ENCODE measurements around the gene TCF7L2. TPM values are rescaled to one million over a fixed set of nuclear protein-coding genes. Genes with fewer than 3 reads are reported as not detected.

Gene TCF7L2
- total and polyA plus RNA-seq, 9 of the 15 experiments (the other 6 are each of a cell fraction or from before 2014, with no cell fraction given) = 0.32 to 2.8 (median 0.92) TPM

GRCh38 chr10:113084031-113084430 is 134.0 kb downstream of the TCF7L2 start:
- BruUV-seq (replicated peaks) = no TSS peak

More at GRCh38 chr10:113084031-113084430, 134.0 kb downstream of the TCF7L2 start:
- WGBS (ENCODE audit: insufficient coverage, low coverage, missing lambda C conversion rate) = 35% methylated on average over 4 of the region's 4 CpGs
- intact Hi-C loops (cut with micrococcal nuclease) (no loop called here), in situ Hi-C loops (cut with MboI) (no loop called here)
- ChIA-PET CTCF (ENCODE audit: low intra/inter-chr PET ratio) (no interaction called here), POLR2A (interaction anchor here (0.7 kb wide), 1 partner anchor 52 kb away, joined by 3 read pairs; no protein-coding TSS in a partner anchor)
- H3K9me1 ChIP-seq (ENCODE audit: control insufficient read depth, insufficient read depth, low read length) = no peaks in the 10 kb centered on the region
- no peak overlapping the region for H3K4me2 ChIP-seq (ENCODE audit: insufficient read depth, low read length)
- TF ChIP-seq RNF2 (IDR thresholded peaks at IDR 0.05) (no peak), DLX4 (CRISPR knock-in tag; IDR thresholded peaks at IDR 0.05) (no peak), EZH2 (IDR thresholded peaks at IDR 0.05; ENCODE audit: borderline replicate concordance, low read depth, low read length) (no peak), NFIX (CRISPR knock-in tag; IDR thresholded peaks at IDR 0.05; ENCODE audit: low read depth) (no peak), THAP12 (CRISPR knock-in tag; IDR thresholded peaks at IDR 0.05) (no peak), ELF4 (CRISPR knock-in tag; IDR thresholded peaks at IDR 0.05) (no peak), WHSC1 (IDR thresholded peaks at IDR 0.05; ENCODE audit: low read length) (no peak), POLR3G (IDR thresholded peaks at IDR 0.05; ENCODE audit: extremely low read depth, insufficient read length, insufficient replicate concordance) (no peak), GATAD2B (IDR thresholded peaks at IDR 0.05; ENCODE audit: borderline replicate concordance) (no peak), STAT6 (CRISPR knock-in tag; IDR thresholded peaks at IDR 0.05) (no peak)
- no peak overlapping the region for H3K9ac ChIP-seq (ENCODE audit: insufficient read depth in 1 of 2, low read depth in 2 of 2, low read length in 2 of 2)
- no peaks in the 10 kb centered on the region for H3K79me2 ChIP-seq (ENCODE audit: control insufficient read depth, insufficient read depth, low read length)
- H3K36me3 ChIP-seq (ENCODE audit: control insufficient read depth, insufficient read depth, low read length) = no peaks in the 10 kb centered on the region
- H3K4me3 ChIP-seq = no peak overlapping the region
- ATAC-seq (no peak), DNase-seq (ENCODE audit: extremely low read depth in 1 of 4, low spot score in 3 of 4) (no peak), FAIRE-seq (no peak)
- H3K9me3 ChIP-seq (replicated peaks; ENCODE audit: control insufficient read depth, insufficient read depth, low read depth, low read length) = no peaks in the 10 kb centered on the region
- H2AFZ ChIP-seq (ENCODE audit: low read depth, low read length) = no peak overlapping the region
- no peak overlapping the region for H3K27ac ChIP-seq (ENCODE audit: extremely low read depth, low read depth, low read length)
- peaks cover 0 to 20% of the 10 kb centered on the region in 2 experiments; a peak in 3 of 5 replicates for H3K4me1 ChIP-seq (replicated peaks in 1 of 2; ENCODE audit: control insufficient read depth in 2 of 2, insufficient read depth in 2 of 2, low read length in 2 of 2)
- H4K20me1 ChIP-seq (replicated peaks; ENCODE audit: control insufficient read depth, insufficient read depth, low read length) = no peaks in the 10 kb centered on the region
- H3K27me3 ChIP-seq (ENCODE audit: control insufficient read depth in 2 of 2, insufficient read depth in 2 of 2, low read length in 2 of 2) = no peaks in the 10 kb centered on the region; a peak in 1 of 5 replicates
